HG03457 (cell line): ENCODE results near the gene CORO7.

ENCODE experiments used
- ATAC-seq: cut with Tn5 transposase; IDR thresholded peaks from one replicate; pipeline ENCODE4 v1.9.1; 2021; ENCODE audit warnings: moderate number of reproducible peaks; ENCODE audit not compliant: unreplicated experiment

The CORO7 gene

GRCh38 chr16:4416200-4417032 lies at the start of gene CORO7:
CORO7 (minus strand) TSS chr16:4416596; CDS start chr16:4416518, 78 bp downstream.
- peak; percentile 60 for ATAC-seq

- no peak for ATAC-seq
Observed at GRCh38 chr16:4463522-4464163, 47.2 kb upstream of the CORO7 start.

GRCh38 chr16:4461250-4462085 lies 45.1 kb upstream of the CORO7 start:
- no peak for ATAC-seq

GRCh38 chr16:4460936-4461249 lies 44.5 kb upstream of the CORO7 start:
- no peak for ATAC-seq

- ATAC-seq = no peak
Observed at GRCh38 chr16:4455951-4456350, 39.6 kb upstream of the CORO7 start.

- ATAC-seq = no peak
Observed at GRCh38 chr16:4455081-4455480, 38.7 kb upstream of the CORO7 start.

GRCh38 chr16:4454623-4455022 lies 38.2 kb upstream of the CORO7 start:
- no peak for ATAC-seq

GRCh38 chr16:4452674-4453073 lies 36.3 kb upstream of the CORO7 start:
- no peak for ATAC-seq

- ATAC-seq = no peak
Observed at GRCh38 chr16:4450931-4451519, 34.6 kb upstream of the CORO7 start.

GRCh38 chr16:4450430-4450829 lies 34.0 kb upstream of the CORO7 start:
- no peak for ATAC-seq

GRCh38 chr16:4443986-4444385 lies 27.6 kb upstream of the CORO7 start:
- no peak for ATAC-seq

- no peak for ATAC-seq
Observed at GRCh38 chr16:4443271-4443670, 26.9 kb upstream of the CORO7 start.

- no peak for ATAC-seq
Observed at GRCh38 chr16:4442371-4442770, 26.0 kb upstream of the CORO7 start.

GRCh38 chr16:4437366-4437765 lies 21.0 kb upstream of the CORO7 start:
- no peak for ATAC-seq

- no peak for ATAC-seq
Observed at GRCh38 chr16:4435337-4436067, 19.1 kb upstream of the CORO7 start.

GRCh38 chr16:4433914-4434787 lies 17.8 kb upstream of the CORO7 start:
- no peak for ATAC-seq

- no peak for ATAC-seq
Observed at GRCh38 chr16:4433228-4433627, 16.8 kb upstream of the CORO7 start.

GRCh38 chr16:4431023-4431422 lies 14.6 kb upstream of the CORO7 start:
- no peak for ATAC-seq

- ATAC-seq = no peak
Observed at GRCh38 chr16:4428500-4428899, 12.1 kb upstream of the CORO7 start.
